GM18499 (cell line): Measurements from ENCODE around the gene CSNK1G1.
"Not testable (repeated sequence)": the region's sequence is repeated elsewhere in the genome, so short reads cannot be mapped to it uniquely, and the experiment has no call there.

Experiments used
- ATAC-seq: cut with Tn5 transposase; IDR thresholded peaks from one replicate; pipeline ENCODE4 v1.9.1; 2021; ENCODE audit warnings: moderate number of reproducible peaks; ENCODE audit not compliant: insufficient read depth, unreplicated experiment

Gene CSNK1G1

GRCh38 chr15:64351265-64351664 lies 4.7 kb downstream of the CSNK1G1 start:
- no peak for ATAC-seq

- no peak for ATAC-seq
Measured at GRCh38 chr15:64349375-64349774, 6.6 kb downstream of the CSNK1G1 start.

- ATAC-seq = no peak
Measured at GRCh38 chr15:64348455-64348854, 7.5 kb downstream of the CSNK1G1 start.

- not testable (repeated sequence) for ATAC-seq
Measured at GRCh38 chr15:64346242-64346641, 9.7 kb downstream of the CSNK1G1 start.

GRCh38 chr15:64344651-64345294 lies 11.2 kb downstream of the CSNK1G1 start:
- no peak for ATAC-seq

GRCh38 chr15:64343841-64344240 lies 12.1 kb downstream of the CSNK1G1 start:
- ATAC-seq = no peak

GRCh38 chr15:64343222-64343621 lies 12.8 kb downstream of the CSNK1G1 start:
- ATAC-seq = no peak

GRCh38 chr15:64341961-64342360 lies 14.0 kb downstream of the CSNK1G1 start:
- no peak for ATAC-seq

GRCh38 chr15:64340355-64340754 lies 15.6 kb downstream of the CSNK1G1 start:
- ATAC-seq = no peak

GRCh38 chr15:64337761-64338160 lies 18.2 kb downstream of the CSNK1G1 start:
- ATAC-seq = no peak

GRCh38 chr15:64333986-64334929 lies 21.7 kb downstream of the CSNK1G1 start:
- no peak for ATAC-seq

- ATAC-seq = no peak
Measured at GRCh38 chr15:64333516-64333915, 22.5 kb downstream of the CSNK1G1 start.

- not testable (repeated sequence) for ATAC-seq
Measured at GRCh38 chr15:64331668-64332067, 24.3 kb downstream of the CSNK1G1 start.

GRCh38 chr15:64326975-64327374 lies 29.0 kb downstream of the CSNK1G1 start:
- not testable (repeated sequence) for ATAC-seq

GRCh38 chr15:64326458-64326857 lies 29.5 kb downstream of the CSNK1G1 start:
- not testable (repeated sequence) for ATAC-seq

GRCh38 chr15:64324165-64324877 lies 31.7 kb downstream of the CSNK1G1 start:
- ATAC-seq = no peak

GRCh38 chr15:64315216-64315615 lies 40.8 kb downstream of the CSNK1G1 start:
- ATAC-seq = no peak

- no peak for ATAC-seq
Measured at GRCh38 chr15:64314456-64314855, 41.5 kb downstream of the CSNK1G1 start.

GRCh38 chr15:64311566-64311965 lies 44.4 kb downstream of the CSNK1G1 start:
- ATAC-seq = no peak

GRCh38 chr15:64310036-64310435 lies 45.9 kb downstream of the CSNK1G1 start:
- ATAC-seq = no peak

GRCh38 chr15:64305261-64305660 lies 50.7 kb downstream of the CSNK1G1 start:
- no peak for ATAC-seq
